ENCODE results near the gene RICTOR. TPM values are rescaled to one million over a fixed set of nuclear protein-coding genes. Genes with fewer than 3 reads are reported as not detected.

RICTOR gene
- total and polyA plus RNA-seq, 9 of the 15 experiments (the other 6 are each of a cell fraction or from before 2014, with no cell fraction given) = 13.9 to 46.6 (median 22.6) TPM

DNA sequence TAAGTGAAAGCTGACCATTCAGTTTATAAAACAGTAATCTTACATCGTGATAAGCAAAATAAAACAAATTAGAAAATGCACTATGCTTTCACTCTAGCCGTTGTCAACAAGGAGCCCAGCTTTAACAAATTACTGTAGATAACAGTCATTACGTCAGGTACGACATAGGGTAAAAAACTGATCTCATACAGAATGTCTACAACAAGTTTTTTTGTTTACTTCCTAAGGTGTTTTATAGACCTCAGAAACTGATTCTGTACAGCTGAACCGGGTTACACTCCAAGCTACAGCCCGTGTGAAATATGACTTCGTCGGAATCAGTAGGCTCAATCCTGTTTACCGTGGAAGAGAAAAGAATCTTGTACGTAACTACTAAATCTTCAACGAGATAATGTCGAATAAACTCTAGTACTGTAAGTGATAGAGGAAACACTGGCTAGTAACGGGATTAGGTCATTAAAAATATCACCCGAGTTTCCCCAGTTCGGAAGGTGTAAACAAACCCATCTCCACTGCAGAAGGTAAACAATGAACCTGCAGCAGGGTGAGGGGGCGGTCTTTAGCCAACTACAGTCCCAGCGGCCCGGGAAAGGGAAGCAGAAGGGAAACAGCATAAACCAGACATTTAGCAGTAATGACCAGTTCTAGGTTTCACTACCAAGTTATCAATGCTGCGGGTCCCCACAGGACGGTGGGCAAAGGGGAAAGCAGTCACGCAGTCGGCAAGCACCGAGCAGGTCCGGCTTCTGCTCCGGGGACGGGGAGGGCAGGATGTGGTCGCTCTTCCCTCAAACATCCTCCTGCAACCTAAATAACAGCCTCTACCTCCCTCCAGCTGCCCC, 1.1 kb downstream of the RICTOR start (continued):
- TF ChIP-seq ETS2 (tag; IDR thresholded peaks at IDR 0.05; ENCODE audit: borderline replicate concordance, poor library complexity, severe bottlenecking) (no peak), RFX7 (CRISPR knock-in tag; IDR thresholded peaks at IDR 0.05) (no peak), POLR2H (tag; IDR thresholded peaks at IDR 0.05; ENCODE audit: low read depth) (no peak), ZBED1 (IDR thresholded peaks at IDR 0.05) (no peak), MTA1 (IDR thresholded peaks at IDR 0.05; ENCODE audit: borderline replicate concordance) (peak; percentile 56; the same call in 1 of the 2 replicates), ETV5 (CRISPR knock-in tag; IDR thresholded peaks at IDR 0.05; ENCODE audit: low read depth) (peak; percentile 35; the same call in 1 of the 2 replicates), TGIF2 (CRISPR knock-in tag; IDR thresholded peaks at IDR 0.05) (no peak), CREBBP (IDR thresholded peaks at IDR 0.05; ENCODE audit: low read depth, low read length) (no peak), PRPF4 (IDR thresholded peaks at IDR 0.05; ENCODE audit: insufficient read depth, low read depth, low read length, poor library complexity, severe bottlenecking) (no peak)
- TF ChIP-seq, protein P1, sequence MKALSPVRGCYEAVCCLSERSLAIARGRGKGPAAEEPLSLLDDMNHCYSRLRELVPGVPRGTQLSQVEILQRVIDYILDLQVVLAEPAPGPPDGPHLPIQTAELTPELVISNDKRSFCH (CRISPR knock-in tag; IDR thresholded peaks at IDR 0.05) = no peak
- TF ChIP-seq, protein P1 (tag; IDR thresholded peaks at IDR 0.05) = no peak
- TF ChIP-seq, protein P2, sequence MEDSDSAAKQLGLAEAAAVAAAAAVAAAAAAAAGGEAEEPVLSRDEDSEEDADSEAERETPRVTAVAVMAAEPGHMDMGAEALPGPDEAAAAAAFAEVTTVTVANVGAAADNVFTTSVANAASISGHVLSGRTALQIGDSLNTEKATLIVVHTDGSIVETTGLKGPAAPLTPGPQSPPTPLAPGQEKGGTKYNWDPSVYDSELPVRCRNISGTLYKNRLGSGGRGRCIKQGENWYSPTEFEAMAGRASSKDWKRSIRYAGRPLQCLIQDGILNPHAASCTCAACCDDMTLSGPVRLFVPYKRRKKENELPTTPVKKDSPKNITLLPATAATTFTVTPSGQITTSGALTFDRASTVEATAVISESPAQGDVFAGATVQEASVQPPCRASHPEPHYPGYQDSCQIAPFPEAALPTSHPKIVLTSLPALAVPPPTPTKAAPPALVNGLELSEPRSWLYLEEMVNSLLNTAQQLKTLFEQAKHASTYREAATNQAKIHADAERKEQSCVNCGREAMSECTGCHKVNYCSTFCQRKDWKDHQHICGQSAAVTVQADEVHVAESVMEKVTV (CRISPR knock-in tag; IDR thresholded peaks at IDR 0.05) = no peak
- TF ChIP-seq, protein P3, sequence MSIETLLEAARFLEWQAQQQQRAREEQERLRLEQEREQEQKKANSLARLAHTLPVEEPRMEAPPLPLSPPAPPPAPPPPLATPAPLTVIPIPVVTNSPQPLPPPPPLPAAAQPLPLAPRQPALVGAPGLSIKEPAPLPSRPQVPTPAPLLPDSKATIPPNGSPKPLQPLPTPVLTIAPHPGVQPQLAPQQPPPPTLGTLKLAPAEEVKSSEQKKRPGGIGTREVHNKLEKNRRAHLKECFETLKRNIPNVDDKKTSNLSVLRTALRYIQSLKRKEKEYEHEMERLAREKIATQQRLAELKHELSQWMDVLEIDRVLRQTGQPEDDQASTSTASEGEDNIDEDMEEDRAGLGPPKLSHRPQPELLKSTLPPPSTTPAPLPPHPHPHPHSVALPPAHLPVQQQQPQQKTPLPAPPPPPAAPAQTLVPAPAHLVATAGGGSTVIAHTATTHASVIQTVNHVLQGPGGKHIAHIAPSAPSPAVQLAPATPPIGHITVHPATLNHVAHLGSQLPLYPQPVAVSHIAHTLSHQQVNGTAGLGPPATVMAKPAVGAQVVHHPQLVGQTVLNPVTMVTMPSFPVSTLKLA (conservative IDR thresholded peaks at IDR 0.05) = peak; percentile 74 to 82
- TF ChIP-seq, protein P4, sequence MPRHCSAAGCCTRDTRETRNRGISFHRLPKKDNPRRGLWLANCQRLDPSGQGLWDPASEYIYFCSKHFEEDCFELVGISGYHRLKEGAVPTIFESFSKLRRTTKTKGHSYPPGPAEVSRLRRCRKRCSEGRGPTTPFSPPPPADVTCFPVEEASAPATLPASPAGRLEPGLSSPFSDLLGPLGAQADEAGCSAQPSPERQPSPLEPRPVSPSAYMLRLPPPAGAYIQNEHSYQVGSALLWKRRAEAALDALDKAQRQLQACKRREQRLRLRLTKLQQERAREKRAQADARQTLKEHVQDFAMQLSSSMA (CRISPR knock-in tag; IDR thresholded peaks at IDR 0.05) = no peak
- TF ChIP-seq, protein P5, sequence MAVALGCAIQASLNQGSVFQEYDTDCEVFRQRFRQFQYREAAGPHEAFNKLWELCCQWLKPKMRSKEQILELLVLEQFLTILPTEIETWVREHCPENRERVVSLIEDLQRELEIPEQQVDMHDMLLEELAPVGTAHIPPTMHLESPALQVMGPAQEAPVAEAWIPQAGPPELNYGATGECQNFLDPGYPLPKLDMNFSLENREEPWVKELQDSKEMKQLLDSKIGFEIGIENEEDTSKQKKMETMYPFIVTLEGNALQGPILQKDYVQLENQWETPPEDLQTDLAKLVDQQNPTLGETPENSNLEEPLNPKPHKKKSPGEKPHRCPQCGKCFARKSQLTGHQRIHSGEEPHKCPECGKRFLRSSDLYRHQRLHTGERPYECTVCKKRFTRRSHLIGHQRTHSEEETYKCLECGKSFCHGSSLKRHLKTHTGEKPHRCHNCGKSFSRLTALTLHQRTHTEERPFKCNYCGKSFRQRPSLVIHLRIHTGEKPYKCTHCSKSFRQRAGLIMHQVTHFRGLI (CRISPR knock-in tag; IDR thresholded peaks at IDR 0.05) = no peak
- TF ChIP-seq, protein P6, sequence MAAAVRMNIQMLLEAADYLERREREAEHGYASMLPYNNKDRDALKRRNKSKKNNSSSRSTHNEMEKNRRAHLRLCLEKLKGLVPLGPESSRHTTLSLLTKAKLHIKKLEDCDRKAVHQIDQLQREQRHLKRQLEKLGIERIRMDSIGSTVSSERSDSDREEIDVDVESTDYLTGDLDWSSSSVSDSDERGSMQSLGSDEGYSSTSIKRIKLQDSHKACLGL (CRISPR knock-in tag; IDR thresholded peaks at IDR 0.05; ENCODE audit: borderline replicate concordance, poor library complexity, severe bottlenecking) = no peak
- TF ChIP-seq, protein P7, sequence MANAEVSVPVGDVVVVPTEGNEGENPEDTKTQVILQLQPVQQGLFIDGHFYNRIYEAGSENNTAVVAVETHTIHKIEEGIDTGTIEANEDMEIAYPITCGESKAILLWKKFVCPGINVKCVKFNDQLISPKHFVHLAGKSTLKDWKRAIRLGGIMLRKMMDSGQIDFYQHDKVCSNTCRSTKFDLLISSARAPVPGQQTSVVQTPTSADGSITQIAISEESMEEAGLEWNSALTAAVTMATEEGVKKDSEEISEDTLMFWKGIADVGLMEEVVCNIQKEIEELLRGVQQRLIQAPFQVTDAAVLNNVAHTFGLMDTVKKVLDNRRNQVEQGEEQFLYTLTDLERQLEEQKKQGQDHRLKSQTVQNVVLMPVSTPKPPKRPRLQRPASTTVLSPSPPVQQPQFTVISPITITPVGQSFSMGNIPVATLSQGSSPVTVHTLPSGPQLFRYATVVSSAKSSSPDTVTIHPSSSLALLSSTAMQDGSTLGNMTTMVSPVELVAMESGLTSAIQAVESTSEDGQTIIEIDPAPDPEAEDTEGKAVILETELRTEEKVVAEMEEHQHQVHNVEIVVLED (CRISPR knock-in tag; IDR thresholded peaks at IDR 0.05) = no peak
